GM12878 (cell line): Measurements from ENCODE around the gene CFI.

Experiments
- CHD2 ChIP-seq: IDR thresholded peaks from 2 replicates; pipeline ENCODE4 v1.6.1; 2011; ENCODE audit warnings: low read depth, low read length, improper control_type of control experiment, borderline replicate concordance
- TAF1 ChIP-seq: IDR thresholded peaks from 2 replicates; pipeline ENCODE4 v1.6.1; 2011; ENCODE audit warnings: mild to moderate bottlenecking, low read depth, low read length, borderline replicate concordance
- ZZZ3 ChIP-seq: IDR thresholded peaks from 2 replicates; pipeline ENCODE4 v1.6.1; 2011; ENCODE audit warnings: low read depth; ENCODE audit not compliant: control insufficient read depth, insufficient read length
- TF ChIP-seq, protein P1 (sequence below): fragments of 450-650 bp; conservative IDR thresholded peaks from 2 replicates; pipeline ENCODE4 v1.6.1; 2017; ENCODE audit warnings: mild to moderate bottlenecking, moderate library complexity
- TF ChIP-seq, protein P2 (sequence below): IDR thresholded peaks from 2 replicates; pipeline ENCODE4 v1.6.1; 2012; ENCODE audit warnings: low read depth, low read length, improper control_type of control experiment

DNA sequence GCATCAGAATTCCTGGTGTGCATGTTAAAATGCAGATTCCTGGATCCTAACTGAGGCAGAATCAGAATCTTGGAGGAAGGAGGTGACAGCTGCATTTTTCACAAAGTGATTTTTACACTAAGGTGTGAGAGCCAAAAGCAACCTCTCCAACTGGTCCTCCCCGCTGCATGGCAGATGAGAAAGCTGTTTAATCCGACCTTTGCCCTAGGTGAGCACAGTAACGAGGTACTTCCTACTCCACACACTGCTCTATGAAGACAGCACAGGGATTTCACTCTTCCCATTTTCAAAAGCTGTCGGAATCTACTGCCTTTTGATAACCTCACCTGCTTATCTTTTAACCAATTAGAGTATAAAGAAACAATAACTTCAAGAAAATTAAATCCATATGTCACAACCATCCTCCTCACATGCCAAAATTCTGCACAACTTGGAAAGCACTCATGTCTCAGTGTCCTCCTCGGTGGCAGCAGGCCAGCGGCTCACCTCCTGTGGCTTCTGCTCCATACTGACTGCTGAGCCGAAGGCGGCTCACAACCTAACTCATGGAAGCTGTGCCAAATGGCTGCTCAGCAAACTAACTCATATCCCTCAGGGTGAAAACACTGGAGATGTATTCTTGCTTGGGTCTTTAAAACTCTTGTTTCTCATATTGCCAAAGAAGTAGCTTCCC is 102.1 kb downstream of the CFI start:
- TF ChIP-seq CHD2 (no peak), ZZZ3 (no peak), TAF1 (no peak)
- TF ChIP-seq, protein P1, sequence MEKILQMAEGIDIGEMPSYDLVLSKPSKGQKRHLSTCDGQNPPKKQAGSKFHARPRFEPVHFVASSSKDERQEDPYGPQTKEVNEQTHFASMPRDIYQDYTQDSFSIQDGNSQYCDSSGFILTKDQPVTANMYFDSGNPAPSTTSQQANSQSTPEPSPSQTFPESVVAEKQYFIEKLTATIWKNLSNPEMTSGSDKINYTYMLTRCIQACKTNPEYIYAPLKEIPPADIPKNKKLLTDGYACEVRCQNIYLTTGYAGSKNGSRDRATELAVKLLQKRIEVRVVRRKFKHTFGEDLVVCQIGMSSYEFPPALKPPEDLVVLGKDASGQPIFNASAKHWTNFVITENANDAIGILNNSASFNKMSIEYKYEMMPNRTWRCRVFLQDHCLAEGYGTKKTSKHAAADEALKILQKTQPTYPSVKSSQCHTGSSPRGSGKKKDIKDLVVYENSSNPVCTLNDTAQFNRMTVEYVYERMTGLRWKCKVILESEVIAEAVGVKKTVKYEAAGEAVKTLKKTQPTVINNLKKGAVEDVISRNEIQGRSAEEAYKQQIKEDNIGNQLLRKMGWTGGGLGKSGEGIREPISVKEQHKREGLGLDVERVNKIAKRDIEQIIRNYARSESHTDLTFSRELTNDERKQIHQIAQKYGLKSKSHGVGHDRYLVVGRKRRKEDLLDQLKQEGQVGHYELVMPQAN, result no peak
- TF ChIP-seq, protein P2, sequence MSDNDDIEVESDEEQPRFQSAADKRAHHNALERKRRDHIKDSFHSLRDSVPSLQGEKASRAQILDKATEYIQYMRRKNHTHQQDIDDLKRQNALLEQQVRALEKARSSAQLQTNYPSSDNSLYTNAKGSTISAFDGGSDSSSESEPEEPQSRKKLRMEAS, result no peak
